ENCODE measurements around the gene COL11A1.

Gene COL11A1

GRCh38 chr1:103024051-103024450 lies 84.3 kb downstream of the COL11A1 start:
- no peak for TF ChIP-seq CTCF (conservative IDR thresholded peaks at IDR 0.05)

GRCh38 chr1:103002005-103002404 lies 106.3 kb downstream of the COL11A1 start:
- no peak for TF ChIP-seq CTCF (conservative IDR thresholded peaks at IDR 0.05)
- no peak overlapping the region for H3K27ac ChIP-seq

More at GRCh38 chr1:103024051-103024450, 84.3 kb downstream of the COL11A1 start:
- no peak overlapping the region for H3K27ac ChIP-seq

- no peak overlapping the region for H3K27ac ChIP-seq
- no peak for TF ChIP-seq CTCF (conservative IDR thresholded peaks at IDR 0.05)
Observed at GRCh38 chr1:102978874-102979273, 129.4 kb downstream of the COL11A1 start.

- no peak overlapping the region for H3K27ac ChIP-seq
- TF ChIP-seq CTCF (conservative IDR thresholded peaks at IDR 0.05), result no peak
Observed at GRCh38 chr1:102977292-102977691, 131.0 kb downstream of the COL11A1 start.

GRCh38 chr1:102970496-102971078 lies 137.7 kb downstream of the COL11A1 start:
- TF ChIP-seq CTCF (conservative IDR thresholded peaks at IDR 0.05), result peak; percentile 81
- no peak overlapping the region for H3K27ac ChIP-seq

DNA sequence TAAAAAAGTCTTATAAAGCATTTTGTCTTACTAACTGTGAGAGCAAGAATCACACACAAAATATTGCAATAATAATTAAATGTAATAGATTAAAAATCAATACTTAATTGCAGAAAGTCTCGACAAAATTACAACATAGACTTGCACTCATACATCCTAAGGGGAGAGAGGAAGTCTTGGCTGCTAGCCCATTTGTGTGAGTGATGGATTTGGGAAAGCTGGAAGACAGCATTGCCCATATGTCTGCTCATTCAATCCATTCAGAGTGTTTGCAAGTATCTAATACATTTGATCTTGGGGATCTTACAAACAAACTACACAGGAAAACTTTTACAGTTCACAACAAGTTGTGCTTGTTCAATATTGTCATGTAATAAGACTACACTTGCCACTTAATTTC lies 140.5 kb downstream of the COL11A1 start:
- no peak for TF ChIP-seq CTCF (conservative IDR thresholded peaks at IDR 0.05)
- H3K27ac ChIP-seq, result no peak overlapping the region

GRCh38 chr1:102961549-102961948 lies 146.8 kb downstream of the COL11A1 start:
- no peak overlapping the region for H3K27ac ChIP-seq
- no peak for TF ChIP-seq CTCF (conservative IDR thresholded peaks at IDR 0.05)

Measured in VCaP (cell line).